Endothelial cell (in vitro differentiated cells): ENCODE data around the gene ANKRD60. TPM values are rescaled to one million over a fixed set of nuclear protein-coding genes. Genes with fewer than 3 reads are reported as not detected.

Experiments used
- DNase-seq: peaks from one replicate; pipeline ENCODE4 v3.0.0; 2021; ENCODE audit warnings: low spot score
- H3K27ac Mint-ChIP-seq: one replicate; pipeline ENCODE4 v1.8.0; 2021; ENCODE audit warnings: mixed read lengths, inconsistent platforms; ENCODE audit not compliant: unreplicated experiment
- H3K27me3 Mint-ChIP-seq: one replicate; pipeline ENCODE4 v1.8.0; 2021; ENCODE audit warnings: mild to moderate bottlenecking, moderate library complexity, mixed read lengths, inconsistent platforms; ENCODE audit not compliant: unreplicated experiment
- H3K36me3 Mint-ChIP-seq: one replicate; pipeline ENCODE4 v1.8.0; 2021; ENCODE audit warnings: mild to moderate bottlenecking, low read depth, mixed read lengths, inconsistent platforms; ENCODE audit not compliant: unreplicated experiment
- H3K4me1 Mint-ChIP-seq: one replicate; pipeline ENCODE4 v1.8.0; 2021; ENCODE audit warnings: mild to moderate bottlenecking, mixed read lengths, inconsistent platforms; ENCODE audit not compliant: unreplicated experiment
- H3K4me3 Mint-ChIP-seq: one replicate; pipeline ENCODE4 v1.8.0; 2021; ENCODE audit warnings: mild to moderate bottlenecking, mixed read lengths, inconsistent platforms; ENCODE audit not compliant: unreplicated experiment
- H3K9me3 Mint-ChIP-seq: one replicate; pipeline ENCODE4 v1.8.0; 2021; ENCODE audit warnings: mixed read lengths, inconsistent platforms; ENCODE audit not compliant: unreplicated experiment
- CTCF ChIP-seq: fragments of 200-600 bp; sonication (generic); IDR thresholded peaks from one replicate; pipeline ENCODE4 v1.5.0; 2021; ENCODE audit warnings: antibody characterized with exemption; ENCODE audit not compliant: unreplicated experiment
- total RNA-seq: library from RNA; stranded (reverse); fragmentation: NEBNext Ultra II Directional; extraction: Animal tissue kit (Norgen Biotek cat#: 25700); gene quantifications from one replicate; pipeline ENCODE4 v1.2.1, GENCODE V29; 2021; ENCODE audit not compliant: unreplicated experiment

The ANKRD60 gene
- total RNA-seq, 1 donor from 2014 or later, result not detected

DNA sequence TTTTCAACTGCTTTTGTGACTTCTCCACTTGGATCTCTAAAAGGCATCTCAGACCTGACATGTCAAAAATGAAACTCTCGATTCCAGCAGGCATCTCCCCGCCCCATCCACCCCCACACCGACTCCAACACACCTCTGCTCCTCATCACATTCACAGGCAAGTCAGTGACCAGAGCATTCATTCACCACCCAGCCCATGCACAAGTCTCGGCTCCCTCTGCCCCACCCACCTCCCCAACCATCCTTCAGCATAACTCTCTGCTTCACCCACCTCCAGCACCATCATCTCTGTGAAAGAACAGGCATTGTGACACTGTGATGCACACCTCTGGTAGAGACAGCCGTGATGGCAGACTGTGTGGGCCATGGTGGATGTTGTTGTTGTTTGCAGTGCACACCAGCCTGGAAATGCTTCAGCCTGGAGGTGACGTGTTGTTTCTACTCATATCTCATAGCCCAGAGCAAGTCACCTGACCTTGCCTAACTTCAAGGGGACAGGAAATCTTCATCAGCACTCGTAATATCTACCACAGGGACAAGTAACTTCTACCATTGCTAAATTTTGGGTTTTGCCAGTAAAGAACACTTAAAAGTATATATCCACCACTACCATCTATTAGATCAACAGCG is 56.5 kb downstream of the ANKRD60 start:
- no peaks in the 10 kb centered on the region for H3K36me3 Mint-ChIP-seq
- TF ChIP-seq CTCF, result no peak
- no peak for DNase-seq
- no peaks in the 10 kb centered on the region for H3K9me3 Mint-ChIP-seq
- H3K27ac Mint-ChIP-seq, result no peak overlapping the region
- H3K27me3 Mint-ChIP-seq, result peaks cover 4% of the 10 kb centered on the region
- H3K4me3 Mint-ChIP-seq, result no peak overlapping the region
- peaks cover 26% of the 10 kb centered on the region for H3K4me1 Mint-ChIP-seq

- DNase-seq, result no peak
- Mint-ChIP-seq H3K4me3 (no peak overlapping the region), H3K9me3 (no peaks in the 10 kb centered on the region), H3K27me3 (peaks cover 4% of the 10 kb centered on the region), H3K36me3 (no peaks in the 10 kb centered on the region), H3K27ac (no peak overlapping the region), H3K4me1 (peaks cover 11% of the 10 kb centered on the region)
- no peak for TF ChIP-seq CTCF
Measured at GRCh38 chr20:58169450-58169849, 59.0 kb downstream of the ANKRD60 start.

DNA sequence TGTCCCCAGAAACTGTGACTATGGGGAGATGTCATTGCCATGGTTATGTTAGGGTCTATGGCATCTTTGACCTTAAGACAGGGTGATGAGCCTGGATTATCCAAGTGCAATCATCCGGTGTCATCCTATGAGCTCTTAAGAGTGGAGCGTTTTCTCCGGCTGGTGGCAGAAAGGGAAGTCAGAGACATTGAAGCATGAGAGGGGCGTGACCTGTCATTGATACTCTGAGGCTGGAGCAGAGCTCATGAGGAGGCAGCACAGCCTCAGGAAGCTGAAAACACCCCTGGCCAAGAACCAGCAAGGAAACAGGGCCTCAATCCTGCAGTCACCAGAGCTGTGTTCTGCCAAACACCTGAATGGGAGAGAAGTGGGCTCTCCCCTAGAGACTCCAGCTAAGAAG is 59.6 kb downstream of the ANKRD60 start:
- Mint-ChIP-seq H3K27ac (no peak overlapping the region), H3K27me3 (peaks cover 4% of the 10 kb centered on the region), H3K4me1 (peaks cover 5% of the 10 kb centered on the region), H3K4me3 (no peak overlapping the region), H3K9me3 (no peaks in the 10 kb centered on the region), H3K36me3 (no peaks in the 10 kb centered on the region)
- no peak for DNase-seq
- TF ChIP-seq CTCF, result no peak

DNA sequence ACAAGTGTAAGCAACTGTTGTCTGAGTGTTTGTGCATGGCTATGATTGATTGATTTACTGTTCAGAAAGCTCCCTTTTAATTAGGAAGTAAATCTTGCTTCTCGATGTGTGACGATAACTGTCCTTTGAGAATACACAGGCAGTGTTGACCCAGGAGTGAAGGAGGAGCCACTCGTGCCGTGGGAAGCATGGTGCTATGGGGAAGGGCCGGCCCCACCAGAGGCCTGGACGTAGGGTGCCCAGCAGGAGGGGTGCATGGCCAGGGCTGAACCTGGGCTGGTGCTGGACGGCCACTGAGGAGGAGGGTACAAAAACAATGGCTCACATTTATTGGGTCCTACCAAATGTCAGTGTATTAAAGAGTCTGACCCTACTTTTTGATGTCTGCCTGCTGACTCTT is 60.7 kb downstream of the ANKRD60 start:
- no peak for TF ChIP-seq CTCF

More for the DNA sequence above, 60.7 kb downstream of the ANKRD60 start:
- no peaks in the 10 kb centered on the region for H3K36me3 Mint-ChIP-seq
- no peak for DNase-seq
- no peaks in the 10 kb centered on the region for H3K9me3 Mint-ChIP-seq
- H3K27me3 Mint-ChIP-seq, result peaks cover 5% of the 10 kb centered on the region
- no peak overlapping the region for H3K27ac Mint-ChIP-seq
- no peaks in the 10 kb centered on the region for H3K4me1 Mint-ChIP-seq
- no peak overlapping the region for H3K4me3 Mint-ChIP-seq

Other genes starting within 250 kb of the ANKRD60 start
- gene RAB22A, start 81.1 kb upstream of the ANKRD60 start, total RNA-seq, result 14.2 TPM
- 55.5 TPM for gene VAPB, start 160.6 kb upstream of the ANKRD60 start, total RNA-seq